Right atrium auricular region (tissue), 2 donors: ENCODE results near the gene SLCO4A1. TPM values are rescaled to one million over a fixed set of nuclear protein-coding genes. Genes with fewer than 3 reads are reported as not detected.

Experiments used
- DNase-seq: peaks from one replicate; pipeline ENCODE4 v3.0.0-alpha.2; 2019; ENCODE audit warnings: low spot score
- H3K27ac ChIP-seq, 2 donors: fragments of 200-600 bp; sonication (generic); 1 replicate in 1 of 2; 2 replicates in 1 of 2; pipeline ENCODE4 v1.5.1; 2016 to 2019
- H3K27me3 ChIP-seq, 2 donors: fragments of 200-600 bp; sonication (generic); one replicate each; pipeline versions ENCODE4 v1.5.1 to v1.6.0; 2017 to 2019
- H3K36me3 ChIP-seq: fragments of 200-600 bp; sonication (generic); one replicate; pipeline ENCODE4 v1.5.1; 2016
- H3K4me1 ChIP-seq, 2 donors: fragments of 200-600 bp; sonication (generic); one replicate each; pipeline versions ENCODE4 v1.5.1 to v1.6.0; 2017 to 2019
- H3K4me3 ChIP-seq, 2 donors: fragments of 200-600 bp; sonication (generic); 1 replicate in 1 of 2; 2 replicates in 1 of 2; pipeline ENCODE4 v1.5.1; 2017 to 2019; ENCODE audit warnings: mild to moderate bottlenecking in 1 of 2, moderate library complexity in 1 of 2
- H3K9me3 ChIP-seq, 2 donors: fragments of 200-600 bp; sonication (generic); one replicate each; pipeline ENCODE4 v1.5.1; 2019
- CTCF ChIP-seq, 2 donors: fragments of 200-600 bp; sonication (generic); IDR thresholded peaks; one replicate each; pipeline ENCODE4 v1.5.1; 2019; ENCODE audit warnings: antibody characterized with exemption in 2 of 2
- total RNA-seq, 2 donors: library from RNA; depleted of rRNA; stranded (reverse); fragments of >200 nt; gene quantifications; one replicate each; pipeline ENCODE4 v1.1.0, GENCODE V29; 2016

The SLCO4A1 gene
- total RNA-seq, 2 donors from 2014 or later: 13.4 to 19.8 TPM

GRCh38 chr20:62653373-62653772 lies 11.1 kb downstream of the SLCO4A1 start:
- Histone ChIP-seq H3K36me3 (peaks cover 6% of the 10 kb centered on the region), H3K4me3 (no peak overlapping the region), H3K4me1 (peaks cover 0 to 48% of the 10 kb centered on the region in 2 donors), H3K27me3 (no peaks in the 10 kb centered on the region), H3K9me3 (no peaks in the 10 kb centered on the region), H3K27ac (peak overlapping the region; percentile 89 to 91)
- no peak for TF ChIP-seq CTCF (IDR thresholded peaks at IDR 0.05)
- DNase-seq: no peak

- no peak for TF ChIP-seq CTCF (IDR thresholded peaks at IDR 0.05)
- H3K27me3 ChIP-seq: no peaks in the 10 kb centered on the region
- H3K9me3 ChIP-seq: no peaks in the 10 kb centered on the region
- H3K4me3 ChIP-seq: no peak overlapping the region
- no peak for DNase-seq
- no peak overlapping the region for H3K27ac ChIP-seq
- peaks cover 6% of the 10 kb centered on the region for H3K36me3 ChIP-seq
- peaks cover 0 to 43% of the 10 kb centered on the region in 2 donors for H3K4me1 ChIP-seq
Measured at GRCh38 chr20:62653951-62654685, 11.8 kb downstream of the SLCO4A1 start.

GRCh38 chr20:62655282-62656196 lies 13.2 kb downstream of the SLCO4A1 start:
- H3K27ac ChIP-seq: no peak overlapping the region
- no peak overlapping the region for H3K4me3 ChIP-seq
- DNase-seq: no peak

GRCh38 chr20:62656197-62656918 lies 14.1 kb downstream of the SLCO4A1 start:
- no peaks in the 10 kb centered on the region for H3K9me3 ChIP-seq

More at GRCh38 chr20:62655282-62656196, 13.2 kb downstream of the SLCO4A1 start:
- H3K9me3 ChIP-seq: no peaks in the 10 kb centered on the region
- peaks cover 0 to 29% of the 10 kb centered on the region in 2 donors for H3K4me1 ChIP-seq
- H3K27me3 ChIP-seq: no peaks in the 10 kb centered on the region
- H3K36me3 ChIP-seq: peaks cover 6% of the 10 kb centered on the region
- TF ChIP-seq CTCF (IDR thresholded peaks at IDR 0.05): no peak

More at GRCh38 chr20:62656197-62656918, 14.1 kb downstream of the SLCO4A1 start:
- H3K27me3 ChIP-seq: no peaks in the 10 kb centered on the region
- H3K4me3 ChIP-seq: no peak overlapping the region
- TF ChIP-seq CTCF (IDR thresholded peaks at IDR 0.05): no peak
- no peak for DNase-seq
- peaks cover 6% of the 10 kb centered on the region for H3K36me3 ChIP-seq
- H3K4me1 ChIP-seq: peaks cover 0 to 21% of the 10 kb centered on the region in 2 donors
- H3K27ac ChIP-seq: no peak overlapping the region
